Fibroblast of skin of right quadriceps (primary cell): Measurements from ENCODE around the gene DSCAML1.

Experiments used
- DNase-seq: peaks from one replicate; pipeline ENCODE4 v3.0.0-alpha.2; 2013

The DSCAML1 gene

GRCh38 chr11:117478126-117478860 is 318.7 kb downstream of the DSCAML1 start:
- DNase-seq = no peak

GRCh38 chr11:117477721-117478120 is 319.3 kb downstream of the DSCAML1 start:
- DNase-seq = no peak

GRCh38 chr11:117476531-117477142 is 320.4 kb downstream of the DSCAML1 start:
- DNase-seq = no peak

GRCh38 chr11:117475716-117476530 is 321.1 kb downstream of the DSCAML1 start:
- no peak for DNase-seq

GRCh38 chr11:117473481-117474091 is 323.4 kb downstream of the DSCAML1 start:
- no peak for DNase-seq

- DNase-seq = no peak
Observed at GRCh38 chr11:117471776-117472175, 325.2 kb downstream of the DSCAML1 start.

- DNase-seq = no peak
Observed at GRCh38 chr11:117470576-117470975, 326.4 kb downstream of the DSCAML1 start.

- DNase-seq = no peak
Observed at GRCh38 chr11:117468888-117469287, 328.1 kb downstream of the DSCAML1 start.

GRCh38 chr11:117467770-117468169 is 329.2 kb downstream of the DSCAML1 start:
- DNase-seq = no peak

GRCh38 chr11:117466966-117467365 is 330.1 kb downstream of the DSCAML1 start:
- no peak for DNase-seq

- no peak for DNase-seq
Observed at GRCh38 chr11:117465236-117465997, 331.6 kb downstream of the DSCAML1 start.

- no peak for DNase-seq
Observed at GRCh38 chr11:117464778-117465177, 332.2 kb downstream of the DSCAML1 start.

- DNase-seq = no peak
Observed at GRCh38 chr11:117462864-117463247, 334.2 kb downstream of the DSCAML1 start.

GRCh38 chr11:117462183-117462863 is 334.7 kb downstream of the DSCAML1 start:
- no peak for DNase-seq

GRCh38 chr11:117461396-117462182 is 335.4 kb downstream of the DSCAML1 start:
- DNase-seq = no peak

GRCh38 chr11:117459979-117460300 is 337.1 kb downstream of the DSCAML1 start:
- DNase-seq = no peak

- DNase-seq = no peak
Observed at GRCh38 chr11:117459123-117459978, 337.7 kb downstream of the DSCAML1 start.

GRCh38 chr11:117458275-117459122 is 338.5 kb downstream of the DSCAML1 start:
- DNase-seq = no peak

GRCh38 chr11:117457835-117458234 is 339.2 kb downstream of the DSCAML1 start:
- DNase-seq = no peak
